DND-41 (cell line): Measurements from ENCODE around the gene CMSS1.

ENCODE experiments used
- ATAC-seq: fragments of 200-7000 bp; cut with Tn5 transposase; 3 replicates; pipeline ENCODE4 v1.9.1; 2021; ENCODE audit warnings: low read depth; ENCODE audit not compliant: insufficient read depth
- DNase-seq: peaks from one replicate; pipeline ENCODE4 v3.0.0-alpha.2; 2020
- H2AFZ ChIP-seq: 2 replicates; pipeline ENCODE4 v1.6.0; 2012; ENCODE audit warnings: low read depth, low read length
- H3K27ac ChIP-seq: 2 replicates; pipeline ENCODE4 v1.5.1; 2012; ENCODE audit warnings: low read length, inconsistent platforms
- H3K27me3 ChIP-seq: fragments of 200-600 bp; sonication (generic); 2 replicates; pipeline ENCODE4 v1.6.0; 2012; ENCODE audit warnings: low read length, mild to moderate bottlenecking, inconsistent platforms; ENCODE audit not compliant: insufficient read depth, poor library complexity
- H3K36me3 ChIP-seq: 2 replicates; pipeline ENCODE4 v1.5.1; 2012; ENCODE audit warnings: low read length, inconsistent platforms; ENCODE audit not compliant: insufficient read depth
- H3K4me1 ChIP-seq: 2 replicates; pipeline ENCODE4 v1.5.1; 2012; ENCODE audit warnings: mild to moderate bottlenecking, low read length; ENCODE audit not compliant: insufficient read depth
- H3K4me2 ChIP-seq: 2 replicates; pipeline ENCODE4 v1.6.0; 2012; ENCODE audit warnings: mild to moderate bottlenecking, moderate library complexity, low read length, inconsistent platforms; ENCODE audit not compliant: insufficient read depth
- H3K4me3 ChIP-seq, 2 experiments: fragments of 200-600 bp in 1 of 2; shearing (Covaris generic) in 1 of 2; 2 replicates each; pipeline ENCODE4 v1.5.1; 2012 to 2016; ENCODE audit warnings: inconsistent platforms in 2 of 2, low read length in 2 of 2, mild to moderate bottlenecking in 2 of 2, low read depth in 1 of 2, moderate library complexity in 1 of 2
- H3K79me2 ChIP-seq: 2 replicates; pipeline ENCODE4 v1.6.0; 2012; ENCODE audit warnings: low read length, inconsistent platforms; ENCODE audit not compliant: insufficient read depth
- H3K9ac ChIP-seq: 2 replicates; pipeline ENCODE4 v1.6.0; 2012; ENCODE audit warnings: low read depth, mild to moderate bottlenecking, inconsistent platforms, low read length, moderate library complexity
- H3K9me3 ChIP-seq: 2 replicates; pipeline ENCODE4 v1.5.1; 2012; ENCODE audit warnings: low read length, moderate library complexity, mild to moderate bottlenecking, inconsistent platforms; ENCODE audit not compliant: insufficient read depth, severe bottlenecking
- H4K20me1 ChIP-seq: 2 replicates; pipeline ENCODE4 v1.6.0; 2012; ENCODE audit warnings: low read length; ENCODE audit not compliant: insufficient read depth
- EZH2 ChIP-seq: IDR thresholded peaks from 3 replicates; pipeline ENCODE4 v1.6.1; 2012; ENCODE audit warnings: borderline replicate concordance, low read depth, mild to moderate bottlenecking, moderate library complexity, low read length, inconsistent platforms; ENCODE audit not compliant: severe bottlenecking
- TF ChIP-seq, protein P1 (sequence below): IDR thresholded peaks from 2 replicates; pipeline ENCODE4 v1.5.1; 2012; ENCODE audit warnings: borderline replicate concordance, low read length, moderate library complexity, mild to moderate bottlenecking; ENCODE audit not compliant: poor library complexity, severe bottlenecking; ENCODE audit errors: extremely low read depth

Gene CMSS1

GRCh38 chr3:99941211-99941610, 123.5 kb downstream of the CMSS1 start:
- no peak for DNase-seq
- Histone ChIP-seq H4K20me1 (peaks cover 3% of the 10 kb centered on the region; the same call in 1 of the 2 replicates), H3K27me3 (no peaks in the 10 kb centered on the region), H3K4me1 (no peaks in the 10 kb centered on the region), H3K9me3 (no peaks in the 10 kb centered on the region), H3K4me2 (no peak overlapping the region), H3K27ac (no peak overlapping the region), H3K4me3 (no peak overlapping the region), H3K36me3 (no peaks in the 10 kb centered on the region), H3K9ac (no peak overlapping the region), H2AFZ (no peak overlapping the region), H3K79me2 (no peaks in the 10 kb centered on the region)
- no peak for TF ChIP-seq EZH2
- TF ChIP-seq, protein P1, sequence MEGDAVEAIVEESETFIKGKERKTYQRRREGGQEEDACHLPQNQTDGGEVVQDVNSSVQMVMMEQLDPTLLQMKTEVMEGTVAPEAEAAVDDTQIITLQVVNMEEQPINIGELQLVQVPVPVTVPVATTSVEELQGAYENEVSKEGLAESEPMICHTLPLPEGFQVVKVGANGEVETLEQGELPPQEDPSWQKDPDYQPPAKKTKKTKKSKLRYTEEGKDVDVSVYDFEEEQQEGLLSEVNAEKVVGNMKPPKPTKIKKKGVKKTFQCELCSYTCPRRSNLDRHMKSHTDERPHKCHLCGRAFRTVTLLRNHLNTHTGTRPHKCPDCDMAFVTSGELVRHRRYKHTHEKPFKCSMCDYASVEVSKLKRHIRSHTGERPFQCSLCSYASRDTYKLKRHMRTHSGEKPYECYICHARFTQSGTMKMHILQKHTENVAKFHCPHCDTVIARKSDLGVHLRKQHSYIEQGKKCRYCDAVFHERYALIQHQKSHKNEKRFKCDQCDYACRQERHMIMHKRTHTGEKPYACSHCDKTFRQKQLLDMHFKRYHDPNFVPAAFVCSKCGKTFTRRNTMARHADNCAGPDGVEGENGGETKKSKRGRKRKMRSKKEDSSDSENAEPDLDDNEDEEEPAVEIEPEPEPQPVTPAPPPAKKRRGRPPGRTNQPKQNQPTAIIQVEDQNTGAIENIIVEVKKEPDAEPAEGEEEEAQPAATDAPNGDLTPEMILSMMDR: no peak
- no peak for ATAC-seq

DNA sequence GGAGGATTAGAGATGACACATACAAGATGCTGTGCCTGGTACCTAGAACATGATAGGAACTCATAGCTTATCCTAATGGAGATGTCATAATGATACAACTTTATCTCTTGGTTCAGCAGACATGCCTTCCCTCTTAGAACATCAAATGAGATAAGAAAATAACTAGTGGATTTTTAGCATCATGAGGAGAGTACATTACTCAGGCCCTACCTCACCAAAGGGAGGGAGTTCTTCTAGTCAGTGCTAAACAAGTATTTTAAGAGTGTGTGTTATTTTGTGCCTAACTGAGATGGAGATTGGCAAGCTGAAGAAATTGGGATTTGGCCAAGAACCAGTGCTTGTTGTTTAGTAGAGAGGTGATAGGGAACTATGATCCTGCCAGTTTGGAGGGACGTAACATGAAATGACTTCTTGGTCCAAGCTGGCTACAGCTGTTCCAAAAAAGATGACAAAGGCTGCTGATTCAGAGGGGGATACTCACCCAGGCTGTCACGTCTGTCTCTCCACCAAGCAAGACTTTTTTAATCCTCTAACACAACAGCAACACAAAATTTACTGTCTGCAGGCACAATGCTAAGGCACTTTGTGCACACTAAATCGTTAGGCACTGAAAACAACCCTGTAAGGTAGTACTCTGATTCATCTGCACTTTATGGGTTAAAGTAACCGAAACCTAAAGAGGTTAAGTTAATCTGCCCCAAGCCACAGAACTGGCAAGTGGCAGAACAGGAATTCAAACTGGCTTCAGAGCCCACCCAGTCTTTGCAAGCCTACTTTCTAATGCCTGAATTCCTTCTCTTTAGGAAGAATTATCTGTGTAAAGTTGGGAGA, 126.5 kb downstream of the CMSS1 start:
- H3K9me3 ChIP-seq: no peaks in the 10 kb centered on the region
- H3K4me3 ChIP-seq: no peak overlapping the region
- TF ChIP-seq, protein P1: no peak
- TF ChIP-seq EZH2: no peak
- H3K4me1 ChIP-seq: no peaks in the 10 kb centered on the region
- H4K20me1 ChIP-seq: peaks cover 5% of the 10 kb centered on the region; the same call in 1 of the 2 replicates
- H3K79me2 ChIP-seq: no peaks in the 10 kb centered on the region
- H3K4me2 ChIP-seq: no peak overlapping the region
- no peak overlapping the region for H3K9ac ChIP-seq
- no peak overlapping the region for H3K27ac ChIP-seq
- no peak for DNase-seq
- H2AFZ ChIP-seq: no peak overlapping the region
- no peaks in the 10 kb centered on the region for H3K27me3 ChIP-seq
- H3K36me3 ChIP-seq: no peaks in the 10 kb centered on the region
- ATAC-seq: no peak

DNA sequence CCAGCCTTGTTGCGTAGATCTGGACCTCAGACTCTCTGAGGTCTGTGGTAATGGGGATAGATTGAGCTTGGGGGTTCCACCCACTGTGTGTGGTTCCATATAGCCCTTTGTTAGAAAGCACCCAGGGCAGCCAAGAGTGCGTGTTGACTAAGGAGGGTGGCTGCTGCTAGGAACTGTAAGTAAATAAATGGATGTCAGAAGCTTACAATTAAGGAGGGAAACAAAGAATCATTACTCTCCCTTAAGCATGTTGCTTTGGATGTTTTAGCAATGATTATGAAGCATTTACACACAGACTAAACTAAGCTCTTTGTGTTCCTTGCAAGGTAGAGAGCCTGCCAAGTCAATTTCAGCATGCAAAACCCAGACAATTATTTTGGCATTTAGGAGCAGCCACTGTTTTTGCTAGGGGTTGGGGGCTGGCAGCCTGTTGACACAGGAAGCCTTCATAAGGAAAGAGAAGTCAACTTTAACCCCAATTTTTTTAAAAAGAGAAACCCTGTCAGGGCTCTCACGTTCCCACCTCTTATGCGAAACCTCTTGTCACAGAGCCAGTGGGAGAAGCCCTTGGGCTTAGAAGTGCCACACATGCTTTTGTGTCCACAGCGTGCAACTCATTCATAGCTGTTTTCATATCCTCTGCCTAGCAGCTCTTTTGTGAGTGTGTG, 127.8 kb downstream of the CMSS1 start:
- ATAC-seq: no peak
- H3K36me3 ChIP-seq: no peaks in the 10 kb centered on the region
- no peaks in the 10 kb centered on the region for H3K79me2 ChIP-seq
- no peaks in the 10 kb centered on the region for H3K4me1 ChIP-seq
- H3K4me2 ChIP-seq: no peak overlapping the region
- H3K9me3 ChIP-seq: no peaks in the 10 kb centered on the region
- no peak overlapping the region for H2AFZ ChIP-seq
- H4K20me1 ChIP-seq: peaks cover 5% of the 10 kb centered on the region; the same call in 1 of the 2 replicates
- no peaks in the 10 kb centered on the region for H3K27me3 ChIP-seq
- H3K4me3 ChIP-seq: no peak overlapping the region
- no peak for TF ChIP-seq EZH2
- TF ChIP-seq, protein P1: no peak
- no peak overlapping the region for H3K9ac ChIP-seq
- no peak for DNase-seq
- no peak overlapping the region for H3K27ac ChIP-seq
